Hippocampal formation (tissue), 2 donors: ENCODE data around the gene FAM76B.
A peak's percentile ranks its signal among the peaks of the same experiment; 100 is the strongest.
"Not testable (repeated sequence)": the region's sequence is repeated elsewhere in the genome, so short reads cannot be mapped to it uniquely, and the experiment has no call there.

Source experiments
- DNase-seq, 2 donors: peaks; one replicate each; lab custom pipeline; 2025; lab: John Stamatoyannopoulos, UW

FAM76B gene

GRCh38 chr11:95789506-95790122 lies at the start of gene FAM76B:
Gene FAM76B, minus strand, starts transcription at chr11:95789782. Its CDS starts 304 bp downstream, at chr11:95789478.
- peak; percentile 96 to 97 for DNase-seq

GRCh38 chr11:95835768-95836488 lies 46.3 kb upstream of the FAM76B start:
- DNase-seq, result peak; percentile 28 to 87

DNA sequence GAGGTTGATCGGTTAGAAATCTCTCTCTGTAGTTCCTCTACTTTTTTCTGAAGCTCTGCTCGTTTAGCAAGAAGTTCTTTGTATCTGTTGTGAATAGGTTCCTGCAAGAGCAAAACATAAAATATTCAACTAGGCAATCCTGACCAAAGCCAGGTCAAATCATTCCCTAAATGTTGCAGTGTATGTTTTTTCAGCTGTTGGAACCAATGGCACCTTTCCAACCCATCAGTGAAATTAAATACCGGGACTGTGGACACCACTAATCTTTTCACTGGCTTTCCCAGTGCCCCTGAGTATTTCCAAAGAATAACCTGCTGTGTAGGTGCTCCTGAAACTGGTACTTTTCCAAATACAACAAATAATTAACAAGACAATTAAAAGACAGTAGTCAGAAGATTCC lies 45.8 kb upstream of the FAM76B start:
- no peak for DNase-seq

GRCh38 chr11:95833378-95833777 lies 43.8 kb upstream of the FAM76B start:
- DNase-seq, result no peak

DNA sequence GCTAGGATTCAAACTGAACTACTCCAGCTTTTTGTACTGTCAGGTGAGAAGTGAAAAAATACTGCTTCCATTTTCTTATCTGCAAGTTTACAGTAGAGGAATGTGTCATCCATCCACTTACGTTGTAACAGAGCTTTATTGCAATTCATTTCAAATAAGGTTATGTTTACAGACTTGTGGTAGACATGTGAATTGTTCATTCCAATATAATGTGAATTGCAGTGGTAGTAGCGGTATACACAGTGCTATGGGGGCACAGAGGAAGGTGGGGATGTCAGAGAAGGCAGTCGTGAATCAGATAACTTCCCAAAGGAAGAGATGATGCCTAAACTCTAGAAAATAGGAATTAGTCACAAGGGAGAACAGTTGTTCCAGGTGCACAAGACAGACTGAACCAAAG lies 43.2 kb upstream of the FAM76B start:
- no peak for DNase-seq

- no peak for DNase-seq
These were observed 41.8 kb upstream of the FAM76B start for GRCh38 chr11:95831198-95831883.

GRCh38 chr11:95829580-95830259 lies 40.1 kb upstream of the FAM76B start:
- DNase-seq, result no peak

GRCh38 chr11:95827696-95828095 lies 38.1 kb upstream of the FAM76B start:
- no peak for DNase-seq

DNA sequence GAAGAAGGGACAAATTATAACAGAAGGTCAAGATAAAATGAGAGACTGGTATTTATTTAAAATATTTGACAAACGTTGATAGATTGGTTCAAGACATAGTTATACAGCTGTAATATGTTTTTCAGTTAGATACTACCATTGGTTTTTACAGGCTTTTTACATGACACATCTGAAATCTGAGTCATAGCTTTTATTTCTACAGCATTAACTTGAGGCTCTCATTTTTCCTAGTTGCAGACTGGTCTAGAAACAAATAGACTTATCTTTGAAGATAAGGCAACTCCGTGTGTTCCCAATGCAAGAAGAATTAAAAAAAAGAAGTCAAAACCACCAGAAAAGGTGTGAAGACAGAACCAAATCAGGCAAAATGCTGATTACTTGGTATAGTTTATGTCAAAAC lies 32.1 kb upstream of the FAM76B start:
- DNase-seq, result no peak

DNA sequence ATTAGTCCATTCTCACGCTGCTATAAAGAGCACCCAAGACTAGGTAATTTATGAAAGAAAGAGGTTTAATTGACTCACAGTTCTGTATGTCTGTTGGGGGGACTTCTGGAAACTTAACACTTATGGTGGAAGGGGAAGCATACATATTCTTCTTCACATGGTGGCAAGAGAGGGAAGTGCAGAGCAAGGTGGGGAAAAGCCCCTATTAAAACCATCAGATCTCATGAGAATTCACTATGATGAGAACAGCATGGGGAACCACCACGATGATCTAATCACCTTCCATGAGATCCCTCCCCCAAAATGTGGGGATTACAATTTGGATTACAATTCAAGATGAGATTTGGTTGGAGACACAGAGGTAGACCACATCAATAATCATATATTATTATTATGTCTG lies 26.5 kb upstream of the FAM76B start:
- no peak for DNase-seq

DNA sequence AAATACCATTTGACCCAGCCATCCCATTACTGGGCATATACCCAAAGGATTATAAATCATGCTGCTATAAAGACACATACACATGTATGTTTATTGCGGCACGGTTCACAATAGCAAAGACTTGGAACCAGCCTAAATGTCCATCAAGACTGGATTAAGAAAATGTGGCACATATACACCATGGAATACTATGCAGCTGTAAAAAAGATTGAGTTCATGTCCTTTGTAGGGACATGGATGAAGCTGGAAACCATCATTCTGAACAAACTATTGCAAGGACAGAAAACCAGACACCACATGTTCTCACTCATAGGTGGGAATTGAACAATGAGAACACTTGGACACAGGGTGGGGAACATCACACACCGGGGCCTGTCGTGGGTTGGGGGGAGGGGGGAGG lies 21.5 kb upstream of the FAM76B start:
- not testable (repeated sequence) for DNase-seq

GRCh38 chr11:95806464-95806863 lies 16.9 kb upstream of the FAM76B start:
- DNase-seq, result not testable (repeated sequence)

DNA sequence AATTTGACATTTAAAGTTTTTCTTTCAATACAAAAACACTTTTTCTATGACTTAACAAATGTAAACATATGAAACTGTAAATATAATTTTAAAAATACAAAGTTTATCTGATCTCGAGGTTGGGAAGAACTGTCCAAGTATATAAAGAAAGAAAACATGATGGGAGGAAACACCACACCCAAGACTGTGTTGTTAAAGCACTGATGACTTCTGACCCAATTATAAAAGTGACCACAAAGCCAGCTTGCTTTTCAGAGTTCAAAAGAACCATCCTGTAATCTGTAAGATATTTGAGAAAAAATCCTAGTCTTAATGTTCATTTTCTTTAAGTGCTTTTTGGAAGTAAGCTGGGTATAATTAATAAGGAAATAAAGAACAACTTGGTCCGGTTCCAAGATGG lies 16.3 kb upstream of the FAM76B start:
- no peak for DNase-seq

DNA sequence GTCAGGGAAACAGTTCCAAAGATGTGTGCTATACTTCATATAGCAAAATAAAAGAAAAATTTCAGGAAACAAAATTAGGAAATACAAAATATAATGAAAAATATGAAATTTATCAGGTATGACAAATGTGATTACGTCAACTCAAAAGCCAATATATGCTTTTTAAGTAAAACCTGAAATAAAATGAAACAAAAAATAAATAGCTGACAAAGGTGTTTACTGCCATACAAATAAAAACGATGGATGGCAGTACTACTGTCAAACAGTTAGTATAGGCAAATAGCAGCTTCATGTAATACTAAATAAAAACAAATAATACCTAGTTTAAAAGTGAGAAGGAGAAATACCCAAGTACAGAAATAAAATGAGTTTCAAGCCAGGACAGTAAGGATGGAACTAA lies 14.4 kb upstream of the FAM76B start:
- DNase-seq, result no peak

- no peak for DNase-seq
These were observed 13.2 kb upstream of the FAM76B start for GRCh38 chr11:95802806-95803205.

GRCh38 chr11:95800438-95800837 lies 10.9 kb upstream of the FAM76B start:
- DNase-seq, result no peak

- no peak for DNase-seq
These were observed 10.0 kb upstream of the FAM76B start for GRCh38 chr11:95799546-95799945.

DNA sequence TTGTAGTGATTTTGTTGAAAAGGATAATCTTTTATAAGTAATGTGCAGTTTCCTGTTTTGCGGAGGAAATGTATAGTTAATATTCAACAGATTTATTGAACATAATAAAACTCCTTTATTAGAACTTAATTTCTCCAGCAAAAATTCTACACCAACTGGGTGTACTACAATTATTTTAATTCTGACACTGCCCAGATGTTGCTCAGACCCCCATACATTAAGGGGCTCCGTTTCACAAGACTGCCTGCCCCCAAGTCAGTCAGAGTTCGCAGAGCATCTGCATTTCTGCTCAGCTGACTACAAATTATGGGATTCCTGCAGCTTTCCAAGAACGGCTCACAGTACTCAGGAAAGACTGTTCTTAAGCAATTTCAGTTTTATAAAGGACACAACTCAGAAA lies 6.9 kb upstream of the FAM76B start:
- DNase-seq, result no peak

- DNase-seq, result no peak
These were observed 6.2 kb upstream of the FAM76B start for GRCh38 chr11:95795627-95796295.

GRCh38 chr11:95794086-95794485 lies 4.5 kb upstream of the FAM76B start:
- no peak for DNase-seq

GRCh38 chr11:95793116-95793515 lies 3.5 kb upstream of the FAM76B start:
- no peak for DNase-seq

GRCh38 chr11:95792700-95793099 lies 3.1 kb upstream of the FAM76B start:
- DNase-seq, result no peak
